IPS-18c (cell line): Measurements from ENCODE around the gene SF3B6.
A peak's percentile ranks its signal among the peaks of the same experiment; 100 is the strongest.
"Not testable (repeated sequence)": the region's sequence is repeated elsewhere in the genome, so short reads cannot be mapped to it uniquely, and the experiment has no call there.

Experiments
- H3K4me3 ChIP-seq: 2 replicates; pipeline ENCODE4 v1.7.0; 2013; ENCODE audit warnings: low read depth, mild to moderate bottlenecking, low read length, moderate library complexity; ENCODE audit not compliant: insufficient read depth
- H3K9me3 ChIP-seq: one replicate; pipeline ENCODE4 v1.6.1; 2013; ENCODE audit warnings: mild to moderate bottlenecking, low read length, moderate library complexity; ENCODE audit not compliant: control insufficient read depth, insufficient read depth

The SF3B6 gene

GRCh38 chr2:24102677-24103076 lies 26.6 kb upstream of the SF3B6 start:
- H3K9me3 ChIP-seq, result no peaks in the 10 kb centered on the region
- H3K4me3 ChIP-seq, result no peak overlapping the region

DNA sequence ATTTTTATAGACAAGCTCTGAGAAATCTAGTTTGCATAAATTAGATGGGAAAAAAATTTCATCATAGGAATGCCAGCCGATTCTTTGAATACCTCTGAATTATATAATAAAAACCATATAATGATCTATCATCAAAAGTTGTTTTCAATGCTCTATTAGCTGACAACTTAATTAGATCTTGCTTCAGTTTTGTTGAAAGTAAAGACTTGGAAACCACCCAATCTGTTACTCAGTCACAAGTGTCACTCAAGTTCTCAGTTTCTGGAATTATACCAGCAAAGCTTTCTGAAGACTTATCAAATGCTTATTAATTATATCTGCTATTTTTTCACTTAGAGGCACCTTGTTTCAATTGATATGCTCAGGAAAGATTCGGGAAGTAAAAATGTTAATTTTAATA lies 25.9 kb upstream of the SF3B6 start:
- no peaks in the 10 kb centered on the region for H3K9me3 ChIP-seq

GRCh38 chr2:24100732-24101131 lies 24.6 kb upstream of the SF3B6 start:
- not testable (repeated sequence) for H3K4me3 ChIP-seq, H3K9me3 ChIP-seq

More for the DNA sequence above, 25.9 kb upstream of the SF3B6 start:
- H3K4me3 ChIP-seq, result no peak overlapping the region

DNA sequence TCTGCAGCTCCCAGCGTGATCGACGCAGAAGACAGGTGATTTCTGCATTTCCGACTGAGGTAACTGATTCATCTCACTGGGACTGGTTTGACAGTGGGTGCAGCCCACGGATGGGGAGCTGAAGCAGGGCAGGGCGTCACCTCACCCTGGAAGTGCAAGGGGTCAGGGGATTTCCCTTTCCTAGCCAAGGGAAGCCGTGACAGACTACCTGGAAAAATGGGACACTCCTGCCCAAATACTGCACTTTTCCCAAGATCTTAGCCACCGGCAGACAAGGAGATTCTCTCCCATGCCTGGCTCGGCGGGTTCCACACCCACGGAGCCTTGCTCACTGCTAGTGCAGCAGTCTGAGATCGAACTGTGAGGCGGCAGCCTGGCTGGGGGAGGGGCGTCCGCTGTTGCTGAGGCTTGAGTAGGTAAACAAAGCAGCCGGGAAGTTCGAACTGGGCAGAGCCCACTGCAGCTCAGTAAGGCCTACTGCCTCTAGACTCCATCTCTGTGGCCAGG lies 19.1 kb upstream of the SF3B6 start:
- not testable (repeated sequence) for H3K9me3 ChIP-seq, H3K4me3 ChIP-seq

DNA sequence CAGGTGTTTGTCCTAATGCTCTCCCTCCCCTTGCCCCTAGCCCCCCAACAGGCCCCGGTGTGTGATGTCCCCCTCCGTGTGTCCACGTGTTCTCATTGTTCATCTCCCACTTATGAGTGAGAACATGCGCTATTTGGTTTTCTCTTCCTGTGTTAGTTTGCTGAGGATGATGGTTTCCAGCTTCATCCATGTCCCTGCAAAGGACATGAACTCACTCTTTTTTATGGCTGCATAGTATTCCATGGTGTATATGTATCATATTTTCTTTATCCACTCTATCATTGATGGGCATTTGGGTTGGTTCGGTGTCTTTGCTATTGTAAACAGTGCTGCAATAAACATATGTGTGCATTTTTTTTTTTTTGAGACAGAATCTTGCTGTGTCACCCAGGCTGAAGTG lies 17.1 kb upstream of the SF3B6 start:
- not testable (repeated sequence) for H3K4me3 ChIP-seq, H3K9me3 ChIP-seq

DNA sequence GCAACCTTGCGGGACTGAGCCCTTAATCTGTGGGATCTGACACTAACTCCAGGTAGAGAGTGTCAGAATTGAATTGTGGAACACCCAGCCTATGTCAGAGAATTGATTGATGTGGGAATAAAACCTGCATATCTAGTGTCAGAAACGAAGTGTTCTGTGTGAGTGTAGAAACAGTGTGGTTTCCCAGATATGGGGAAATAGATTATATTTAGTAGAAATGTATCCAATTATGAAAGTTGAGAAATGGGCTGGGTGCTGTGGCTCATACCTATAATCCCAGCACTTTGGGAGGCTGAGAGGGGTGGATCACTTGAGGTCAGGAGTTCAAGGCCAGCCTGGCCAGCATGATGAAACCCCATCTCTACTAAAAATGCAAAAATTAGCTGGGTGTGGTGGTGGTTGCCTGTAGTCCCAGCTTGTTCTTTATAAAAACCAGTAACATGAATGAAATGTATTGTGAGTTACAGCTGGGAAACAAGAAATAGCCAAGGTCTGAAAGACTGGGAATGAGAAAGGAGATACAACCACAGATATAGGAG lies 12.8 kb upstream of the SF3B6 start:
- no peak overlapping the region for H3K4me3 ChIP-seq
- H3K9me3 ChIP-seq, result no peaks in the 10 kb centered on the region

DNA sequence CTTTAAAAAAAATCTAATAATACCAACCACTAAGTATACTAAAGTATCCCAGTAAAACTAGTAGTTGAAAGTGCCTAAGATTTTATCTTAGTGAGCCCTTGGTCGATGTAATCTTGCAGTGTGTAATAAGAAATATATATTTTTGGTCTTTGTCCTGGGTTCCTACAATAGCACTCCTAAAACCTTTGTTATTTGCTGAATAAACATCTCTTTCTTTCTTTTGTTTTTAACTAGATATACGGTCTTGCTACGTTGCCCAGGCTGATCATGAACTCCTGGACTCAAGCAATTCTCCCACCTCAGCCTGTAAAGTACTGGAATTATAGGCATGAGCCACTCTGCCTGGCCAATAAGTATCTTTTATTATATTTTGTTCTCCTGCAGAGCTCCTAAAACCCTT lies 10.9 kb upstream of the SF3B6 start:
- no peak overlapping the region for H3K4me3 ChIP-seq
- no peaks in the 10 kb centered on the region for H3K9me3 ChIP-seq

GRCh38 chr2:24086241-24086640 lies 10.1 kb upstream of the SF3B6 start:
- Histone ChIP-seq H3K4me3 (no peak overlapping the region), H3K9me3 (no peaks in the 10 kb centered on the region)

DNA sequence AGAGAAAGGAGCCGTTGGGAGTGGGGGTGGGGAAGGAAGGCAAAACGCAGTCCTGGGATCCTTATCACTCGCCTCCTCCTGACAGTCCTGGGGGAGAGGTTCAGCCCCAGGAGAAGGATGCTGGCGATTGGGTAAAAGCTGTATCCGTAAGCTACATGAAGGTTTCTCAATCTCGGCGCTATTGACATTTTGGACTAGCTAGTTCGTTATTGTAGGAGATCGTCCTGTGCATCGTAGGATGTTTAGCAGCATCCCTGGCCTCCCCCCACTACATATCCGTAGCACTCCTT lies 9.0 kb upstream of the SF3B6 start:
- H3K4me3 ChIP-seq, result peak overlapping the region; percentile 73
- H3K9me3 ChIP-seq, result no peaks in the 10 kb centered on the region

DNA sequence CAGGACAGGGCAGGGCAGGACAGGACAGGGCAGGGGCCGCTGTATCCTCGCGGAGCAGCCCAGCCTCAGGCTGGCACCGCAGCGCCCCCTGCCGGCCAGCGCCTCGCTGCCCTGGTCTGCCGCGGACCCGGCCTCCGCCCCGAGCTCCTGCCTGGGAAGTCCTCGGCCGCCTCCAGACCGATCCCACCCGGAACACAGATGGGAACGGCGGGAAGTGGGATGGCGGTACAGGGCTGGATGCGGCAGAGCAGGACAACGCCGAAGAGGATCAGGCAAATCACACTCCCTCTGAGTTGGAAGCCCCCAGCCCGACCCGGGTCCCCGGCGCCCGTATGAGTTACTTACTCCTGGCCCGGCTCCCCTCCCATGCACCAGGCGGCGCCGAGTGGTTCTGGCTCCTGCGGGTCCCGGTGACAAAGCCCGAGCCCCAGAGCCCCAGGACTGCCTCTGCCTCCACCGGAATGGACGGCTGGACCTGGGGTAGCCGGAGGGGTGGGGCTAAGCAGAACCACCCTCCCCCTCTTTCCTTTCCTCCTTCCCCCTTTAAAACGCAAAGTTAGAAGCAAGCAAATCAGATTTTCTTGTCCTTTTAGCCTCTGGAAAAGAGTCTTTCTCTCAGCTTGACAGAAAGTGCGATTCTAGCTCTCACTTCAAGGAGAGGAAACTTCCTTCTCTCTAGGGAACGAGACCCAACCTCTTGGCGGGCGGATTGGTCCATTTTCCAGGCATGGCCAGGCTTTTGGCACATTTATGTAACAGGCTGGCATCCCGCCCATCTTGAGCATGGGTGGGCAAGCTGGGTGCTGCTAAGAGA lies 8.5 kb upstream of the SF3B6 start, which contains the start of gene TP53I3:
TSS of gene TP53I3 (minus strand) at position 449 of the 814 bp plus-strand sequence. CDS start 508 bp downstream, outside the sequence.
- Histone ChIP-seq H3K9me3 (no peaks in the 10 kb centered on the region), H3K4me3 (peak within 1 kb of the TSS; percentile 73)

- Histone ChIP-seq H3K9me3 (no peaks in the 10 kb centered on the region), H3K4me3 (peak overlapping the region; percentile 73)
Observed at GRCh38 chr2:24083567-24084385, 7.7 kb upstream of the SF3B6 start.

DNA sequence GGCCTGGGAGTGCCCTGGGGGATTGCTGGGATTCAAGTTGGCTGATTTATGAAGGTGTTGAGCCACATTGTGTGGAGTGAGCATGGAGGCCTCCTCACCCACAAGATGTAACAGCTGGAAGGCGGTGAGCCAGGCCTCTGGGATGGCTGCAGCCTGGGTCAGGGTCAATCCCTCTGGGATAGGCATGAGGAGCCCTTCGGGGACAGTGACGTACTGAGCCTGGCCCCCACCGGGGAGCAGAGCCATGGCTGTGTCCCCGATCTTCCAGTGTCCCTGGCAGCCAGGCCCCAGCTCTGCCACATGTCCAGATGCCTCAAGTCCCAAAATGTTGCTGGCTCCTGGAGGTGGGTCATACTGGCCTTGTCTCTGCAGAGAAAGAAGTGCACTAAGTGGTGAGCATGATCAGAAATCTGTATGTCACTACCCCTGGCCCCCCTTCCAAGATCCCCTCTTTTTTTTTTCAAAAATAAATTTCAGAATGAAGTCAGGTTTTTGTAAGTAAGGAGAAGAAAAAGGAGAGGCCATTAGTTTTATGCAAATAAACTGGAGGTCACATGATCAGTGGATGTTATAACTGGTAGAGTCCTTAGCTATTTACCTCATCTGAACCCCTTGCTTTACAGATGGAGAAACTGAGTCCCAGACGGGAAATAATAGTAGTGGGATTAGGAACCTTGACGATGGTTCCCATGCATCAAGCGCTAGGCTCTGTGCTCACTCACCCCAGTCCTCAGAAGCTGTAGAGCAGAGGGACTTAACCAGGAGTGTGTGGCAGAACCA lies 6.9 kb upstream of the SF3B6 start:
- H3K4me3 ChIP-seq, result peak overlapping the region; percentile 73
- no peaks in the 10 kb centered on the region for H3K9me3 ChIP-seq

DNA sequence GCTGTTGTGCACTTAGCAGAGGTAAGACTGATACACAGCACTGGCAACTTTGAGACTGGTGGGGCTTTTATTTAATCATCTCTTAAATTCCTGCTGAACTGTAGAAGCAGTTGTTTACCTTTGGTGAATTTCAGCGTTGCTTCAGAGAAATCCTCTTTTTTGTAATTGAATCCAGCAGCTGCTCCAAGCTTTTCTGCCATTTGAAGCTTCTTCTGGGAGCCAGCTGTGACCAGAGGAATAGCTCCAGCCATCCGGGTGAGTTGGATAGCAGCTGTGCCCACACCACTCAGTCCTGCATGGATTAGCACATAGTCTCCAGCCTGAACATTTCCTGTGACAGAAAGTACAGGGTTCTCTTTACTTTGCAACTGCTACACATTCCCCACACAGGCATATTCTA lies 4.6 kb upstream of the SF3B6 start:
- Histone ChIP-seq H3K4me3 (no peak overlapping the region), H3K9me3 (no peaks in the 10 kb centered on the region)

GRCh38 chr2:24077879-24078278 lies 1.8 kb upstream of the SF3B6 start:
- no peaks in the 10 kb centered on the region for H3K9me3 ChIP-seq
- H3K4me3 ChIP-seq, result peak overlapping the region; percentile 88

DNA sequence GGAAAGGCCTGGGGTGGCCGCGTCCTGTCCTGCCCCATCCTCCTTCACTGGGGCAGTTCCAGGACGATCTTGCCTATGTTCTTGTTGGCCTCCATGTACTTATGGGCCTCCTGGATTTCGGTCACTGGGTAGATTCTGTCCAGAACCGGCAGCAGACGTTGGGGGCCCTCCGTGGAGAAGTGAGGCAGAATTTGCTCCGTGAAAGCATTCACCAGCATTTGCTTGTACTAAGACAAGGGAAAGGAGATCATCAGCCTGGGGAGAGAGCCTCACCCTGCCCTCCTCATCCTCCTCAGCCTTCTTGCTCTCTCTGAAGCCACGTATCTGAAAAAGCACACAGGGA lies 1.4 kb upstream of the SF3B6 start:
- Histone ChIP-seq H3K9me3 (no peaks in the 10 kb centered on the region), H3K4me3 (peak overlapping the region; percentile 88)

- Histone ChIP-seq H3K4me3 (peak overlapping the region; percentile 88), H3K9me3 (no peaks in the 10 kb centered on the region)
Observed at GRCh38 chr2:24076849-24077534, 866 bp upstream of the SF3B6 start.

GRCh38 chr2:24075259-24075658 lies 867 bp downstream of the SF3B6 start:
- Histone ChIP-seq H3K9me3 (no peaks in the 10 kb centered on the region), H3K4me3 (peak overlapping the region; percentile 88; the same call in 1 of the 2 replicates)
